RWPE1 (cell line): ENCODE data around the gene SPRED3.

Experiments used
- CTCF ChIA-PET: fragments of 350-600 bp; sonication (Branson Sonifier 250); formaldehyde crosslinking; extraction: SDS; loops from one replicate; lab custom pipeline; 2021; lab: Yijun Ruan, JAX
- POLR2A ChIA-PET: fragments of 400-600 bp; formaldehyde crosslinking; extraction: SDS; loops from one replicate; lab custom pipeline; 2020; ENCODE audit warnings: antibody characterized with exemption; ENCODE audit not compliant: low non-redundant PET; lab: Yijun Ruan, JAX
- DNase-seq: peaks from one replicate; pipeline ENCODE4 v3.0.0; 2012; ENCODE audit warnings: low spot score
- H3K27ac ChIP-seq: fragments of 450-650 bp; 2 replicates; pipeline ENCODE4 v1.5.1; 2017
- CTCF ChIP-seq: fragments of 450-650 bp; conservative IDR thresholded peaks from 2 replicates; pipeline ENCODE4 v1.5.1; 2017; ENCODE audit warnings: low read depth, mild to moderate bottlenecking

Gene SPRED3

DNA sequence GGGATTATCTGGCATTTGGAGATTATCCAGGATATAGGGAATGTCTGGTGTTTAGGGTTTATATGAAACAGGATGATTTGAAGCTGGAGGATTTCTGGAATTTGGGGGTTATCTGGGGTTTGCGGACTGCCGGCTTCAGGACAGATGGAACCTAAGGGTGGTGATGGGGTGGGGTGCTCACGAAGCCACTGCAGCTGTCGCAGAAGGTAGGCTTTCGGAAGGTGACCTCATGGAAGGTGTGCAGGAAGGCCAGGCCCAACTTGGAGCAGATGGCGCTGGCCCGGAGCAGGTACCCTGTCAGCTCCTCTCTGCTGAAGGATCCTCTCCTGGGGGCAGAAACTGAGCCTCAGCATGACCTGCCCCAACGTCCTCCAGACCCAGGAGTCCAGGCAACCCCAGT, 24.0 kb downstream of the SPRED3 start:
- no peak for TF ChIP-seq CTCF
- POLR2A ChIA-PET: no interaction called here
- CTCF ChIA-PET: interaction anchor here (1.2 kb wide), 1 partner anchor 9 kb away, joined by 4 read pairs; the partner anchor contains the start of gene FAM98C
- DNase-seq: no peak
- no peak overlapping the region for H3K27ac ChIP-seq

GRCh38 chr19:38412961-38413360, 24.5 kb downstream of the SPRED3 start:
- H3K27ac ChIP-seq: no peak overlapping the region
- DNase-seq: no peak
- ChIA-PET CTCF (interaction anchor here (1.2 to 1.5 kb wide), 2 partner anchors 10 kb away, joined by 4 to 7 read pairs; partner anchors contain the start of gene FAM98C), POLR2A (no interaction called here)
- no peak for TF ChIP-seq CTCF

DNA sequence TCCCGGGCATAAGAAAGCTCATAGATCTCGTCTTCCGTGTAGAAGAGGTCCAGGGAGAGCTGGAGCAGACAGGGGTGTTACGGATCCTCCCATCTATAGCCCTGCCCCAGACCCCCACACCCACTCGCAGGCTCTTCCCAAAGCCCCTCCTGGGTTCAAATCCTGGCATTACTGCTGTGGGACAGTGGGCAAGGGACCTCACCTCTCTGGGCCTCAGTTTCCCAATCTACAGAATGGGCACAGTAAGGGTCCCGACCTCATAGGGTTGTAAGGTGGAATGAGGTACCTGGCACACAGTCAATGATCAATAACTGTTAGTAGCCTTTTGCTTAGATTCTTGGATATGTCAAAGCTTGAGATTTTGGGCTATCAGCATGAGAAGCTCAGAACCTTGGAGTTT, 24.9 kb downstream of the SPRED3 start:
- TF ChIP-seq CTCF: no peak
- no peak overlapping the region for H3K27ac ChIP-seq
- POLR2A ChIA-PET: no interaction called here
- CTCF ChIA-PET: interaction anchor here (1.5 kb wide), 1 partner anchor 10 kb away, joined by 7 read pairs; the partner anchor contains the start of gene FAM98C
- DNase-seq: no peak

GRCh38 chr19:38417146-38417543, 28.6 kb downstream of the SPRED3 start:
- TF ChIP-seq CTCF: no peak
- ChIA-PET CTCF (interaction anchor here (0.6 kb wide), 1 partner anchor 196 kb away, joined by 4 read pairs; no protein-coding TSS in a partner anchor), POLR2A (no interaction called here)
- no peak for DNase-seq
- H3K27ac ChIP-seq: no peak overlapping the region

DNA sequence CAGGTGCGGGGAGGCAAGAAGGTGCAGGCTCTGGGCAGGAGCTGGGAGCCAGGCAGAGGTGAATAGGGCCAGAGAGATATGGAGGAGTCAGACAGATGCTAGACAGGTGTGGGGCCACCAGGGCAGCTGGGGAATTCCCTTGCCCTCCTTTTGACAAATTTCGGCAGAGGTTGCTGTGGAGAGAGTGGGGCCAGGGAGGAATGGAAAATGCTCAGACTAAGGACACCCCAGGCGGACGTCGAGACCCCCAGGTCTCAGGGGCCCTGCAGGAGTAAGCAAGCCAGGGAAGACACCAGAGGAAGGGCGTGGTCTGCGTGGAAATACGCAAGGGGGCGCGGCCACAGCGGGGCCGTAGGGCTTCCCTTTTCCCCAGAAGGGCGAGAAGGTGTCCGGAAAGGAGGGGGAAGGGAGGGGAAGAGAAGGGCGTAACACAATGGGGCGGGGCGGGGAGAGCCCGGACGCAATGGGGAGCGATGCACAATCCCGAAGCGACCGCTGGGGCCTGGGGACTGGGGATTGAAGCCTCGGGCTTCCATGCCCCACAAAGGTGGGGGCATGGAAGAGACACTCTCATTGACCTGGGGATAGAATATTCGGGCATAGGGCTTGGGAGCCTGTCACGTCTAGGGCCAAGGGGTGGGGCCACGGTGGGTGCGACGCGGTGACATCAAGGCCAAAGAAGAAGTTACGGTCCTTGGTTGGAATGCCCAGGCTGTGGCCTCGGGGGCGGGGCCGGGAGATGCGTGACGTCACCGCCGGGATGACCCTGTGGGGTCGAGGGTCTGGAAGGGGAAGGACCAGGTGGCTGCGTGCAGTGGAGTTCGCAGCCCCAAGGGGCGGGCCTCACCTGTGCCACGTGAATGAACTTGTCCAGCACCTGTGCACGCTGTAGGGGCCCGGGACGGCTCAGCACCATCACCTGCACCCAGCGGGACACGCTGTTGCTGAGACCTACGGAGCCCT, 29.3 kb downstream of the SPRED3 start:
- DNase-seq: peak; percentile 54

More for the DNA sequence above, 29.3 kb downstream of the SPRED3 start:
- ChIA-PET POLR2A (no interaction called here), CTCF (interaction anchor here (0.6 kb wide), 1 partner anchor 197 kb away, joined by 4 read pairs; no protein-coding TSS in a partner anchor)
- no peak overlapping the region for H3K27ac ChIP-seq
- TF ChIP-seq CTCF: no peak
